ENCODE data around the gene DAZL. TPM values are rescaled to one million over a fixed set of nuclear protein-coding genes. Genes with fewer than 3 reads are reported as not detected.

Gene DAZL
- total and polyA plus RNA-seq, 9 of the 15 experiments (the other 6 are each of a cell fraction or from before 2014, with no cell fraction given), result not detected

GRCh38 chr3:16595778-16596177 lies 9.4 kb downstream of the DAZL start:
- H4K20me1 ChIP-seq (replicated peaks; ENCODE audit: control insufficient read depth, insufficient read depth, low read length), result no peaks in the 10 kb centered on the region
- 0 out of 5 replicates have a peak, but pooled peaks cover 0 to 2% of the 10 kb centered on the region in 2 experiments for H3K27me3 ChIP-seq (ENCODE audit: control insufficient read depth in 2 of 2, insufficient read depth in 2 of 2, low read length in 2 of 2)
- FAIRE-seq, result no peak
- ChIA-PET POLR2A (no interaction called here), CTCF (ENCODE audit: low intra/inter-chr PET ratio) (no interaction called here)
- intact Hi-C loops (cut with micrococcal nuclease), result no loop called here
- BruUV-seq (replicated peaks), result no TSS peak
- no peak overlapping the region for H3K4me3 ChIP-seq
- no peak for ATAC-seq
- no peak for DNase-seq (ENCODE audit: extremely low read depth in 1 of 4, low spot score in 3 of 4)
- no peaks in the 10 kb centered on the region for H3K79me2 ChIP-seq (ENCODE audit: control insufficient read depth, insufficient read depth, low read length)
- no peak overlapping the region for H2AFZ ChIP-seq (ENCODE audit: low read depth, low read length)
- H3K27ac ChIP-seq (ENCODE audit: extremely low read depth, low read depth, low read length), result no peak overlapping the region
- no peak for TF ChIP-seq HES1 (IDR thresholded peaks at IDR 0.05; ENCODE audit: low read depth)
- no peak for TF ChIP-seq PPARD (CRISPR knock-in tag; IDR thresholded peaks at IDR 0.05)
- no peak for TF ChIP-seq ZNF561 (CRISPR knock-in tag; conservative IDR thresholded peaks at IDR 0.05)
- TF ChIP-seq ZNF174 (CRISPR knock-in tag; IDR thresholded peaks at IDR 0.05), result no peak
- no peak for TF ChIP-seq NFYB (IDR thresholded peaks at IDR 0.05; ENCODE audit: extremely low read depth, insufficient read length)
- no peak for TF ChIP-seq BRF1 (IDR thresholded peaks at IDR 0.05; ENCODE audit: borderline replicate concordance, extremely low read depth, insufficient read length)
- no peak for TF ChIP-seq IRF1 (CRISPR knock-in tag; IDR thresholded peaks at IDR 0.05; ENCODE audit: borderline replicate concordance)
- no peak for TF ChIP-seq HDAC3 (IDR thresholded peaks at IDR 0.05; ENCODE audit: borderline replicate concordance, partially characterized antibody)
- TF ChIP-seq OTX1 (CRISPR knock-in tag; IDR thresholded peaks at IDR 0.05), result no peak
- TF ChIP-seq CREB1 (IDR thresholded peaks at IDR 0.05), result no peak
- TF ChIP-seq CREB1 (CRISPR knock-in tag; IDR thresholded peaks at IDR 0.05), result no peak
- TF ChIP-seq DDX20 (tag; IDR thresholded peaks at IDR 0.05; ENCODE audit: low read depth), result no peak
- no peaks in the 10 kb centered on the region for H3K36me3 ChIP-seq (ENCODE audit: control insufficient read depth, insufficient read depth, low read length)
- H3K4me2 ChIP-seq (ENCODE audit: insufficient read depth, low read length), result no peak overlapping the region
- in situ Hi-C loops (cut with MboI), result no loop called here
- no peaks in the 10 kb centered on the region for H3K9me3 ChIP-seq (replicated peaks; ENCODE audit: control insufficient read depth, insufficient read depth, low read depth, low read length)
- 4% methylated on average over 3 of the region's 3 CpGs for WGBS (ENCODE audit: insufficient coverage, low coverage, missing lambda C conversion rate)
- H3K9me1 ChIP-seq (ENCODE audit: control insufficient read depth, insufficient read depth, low read length), result no peaks in the 10 kb centered on the region
- H3K4me1 ChIP-seq (replicated peaks in 1 of 2; ENCODE audit: control insufficient read depth in 2 of 2, insufficient read depth in 2 of 2, low read length in 2 of 2), result no peaks in the 10 kb centered on the region
- H3K9ac ChIP-seq (ENCODE audit: insufficient read depth in 1 of 2, low read depth in 2 of 2, low read length in 2 of 2), result no peak overlapping the region
